Mesodermal cell (in vitro differentiated cells): ENCODE results near the gene EFCAB6.
A peak's percentile ranks its signal among the peaks of the same experiment; 100 is the strongest.

Experiments used
- H3K27ac ChIP-seq: 2 replicates; pipeline ENCODE4 v1.7.0; 2013; ENCODE audit warnings: mild to moderate bottlenecking, low read depth, low read length, moderate library complexity; ENCODE audit not compliant: severe bottlenecking
- H3K36me3 ChIP-seq: 2 replicates; pipeline ENCODE4 v1.7.1; 2013; ENCODE audit warnings: mild to moderate bottlenecking, low read length, moderate library complexity; ENCODE audit not compliant: control insufficient read depth, insufficient read depth
- H3K4me1 ChIP-seq: one replicate; pipeline ENCODE4 v1.7.1; 2013; ENCODE audit warnings: mild to moderate bottlenecking, low read length; ENCODE audit not compliant: insufficient read depth, control insufficient read depth, poor library complexity, severe bottlenecking
- H3K4me3 ChIP-seq: 2 replicates; pipeline ENCODE4 v1.7.0; 2013; ENCODE audit warnings: low read length, control low read depth, mild to moderate bottlenecking; ENCODE audit not compliant: insufficient read depth, poor library complexity, severe bottlenecking; ENCODE audit errors: extremely low read depth
- H3K9me3 ChIP-seq: 2 replicates; pipeline ENCODE4 v1.7.1; 2013; ENCODE audit warnings: mild to moderate bottlenecking, low read length, moderate library complexity; ENCODE audit not compliant: control insufficient read depth
- WGBS, 2 experiments: methylation state at CpG; one replicate each; pipeline ENCODE4 v1.1.5; 2013; ENCODE audit warnings: missing lambda C conversion rate in 2 of 2; ENCODE audit not compliant: insufficient coverage in 2 of 2; 5-methylcytosine and 5-hydroxymethylcytosine counted together

The EFCAB6 gene

DNA sequence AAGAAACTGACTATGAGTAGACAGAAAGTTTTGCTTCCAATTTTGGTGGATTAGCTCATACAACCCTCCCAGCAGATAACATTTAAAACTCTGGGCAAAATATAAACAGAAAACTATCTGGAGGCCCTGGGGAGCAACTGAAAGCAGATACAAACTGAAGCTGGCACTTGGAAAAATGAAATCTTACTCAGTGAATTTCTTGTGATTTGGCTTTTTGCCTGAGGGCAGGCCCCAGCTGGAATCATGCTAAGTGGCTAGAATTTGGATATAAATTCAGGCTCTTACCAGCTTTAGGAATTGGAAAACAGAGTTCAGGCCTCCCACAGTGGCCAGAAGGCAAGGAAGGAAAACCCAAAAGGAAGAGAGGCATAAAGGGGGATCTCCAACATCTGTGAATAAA is 85.8 kb downstream of the EFCAB6 start:
- Histone ChIP-seq H3K4me3 (no peak overlapping the region), H3K27ac (no peak overlapping the region), H3K9me3 (no peaks in the 10 kb centered on the region), H3K36me3 (no peaks in the 10 kb centered on the region), H3K4me1 (peaks cover 4% of the 10 kb centered on the region)

DNA sequence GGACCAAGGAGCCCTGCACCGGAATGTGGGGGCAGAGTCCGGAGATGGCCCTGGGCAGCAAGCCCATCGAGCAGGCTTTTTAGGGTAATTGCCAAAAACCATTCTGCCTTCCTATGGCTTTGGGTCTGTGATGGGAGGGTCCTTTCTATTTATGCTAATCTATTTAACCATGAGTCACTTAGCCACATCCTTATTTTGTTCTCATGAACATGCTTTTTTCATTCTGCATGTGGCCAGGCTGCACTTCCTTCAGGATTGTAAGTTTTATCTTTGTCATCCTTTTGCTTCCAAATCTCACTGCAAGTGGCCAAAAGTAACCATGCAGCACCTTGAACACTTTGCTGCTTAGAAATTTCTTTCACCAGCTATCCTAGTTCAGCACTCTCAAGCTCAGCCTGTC is 88.3 kb downstream of the EFCAB6 start:
- WGBS, 2 experiments: 69 to 100% methylated on average over 1 to 3 of the region's 3 CpGs
- Histone ChIP-seq H3K4me1 (peaks cover 4% of the 10 kb centered on the region), H3K27ac (no peak overlapping the region), H3K9me3 (no peaks in the 10 kb centered on the region), H3K36me3 (no peaks in the 10 kb centered on the region), H3K4me3 (no peak overlapping the region)

DNA sequence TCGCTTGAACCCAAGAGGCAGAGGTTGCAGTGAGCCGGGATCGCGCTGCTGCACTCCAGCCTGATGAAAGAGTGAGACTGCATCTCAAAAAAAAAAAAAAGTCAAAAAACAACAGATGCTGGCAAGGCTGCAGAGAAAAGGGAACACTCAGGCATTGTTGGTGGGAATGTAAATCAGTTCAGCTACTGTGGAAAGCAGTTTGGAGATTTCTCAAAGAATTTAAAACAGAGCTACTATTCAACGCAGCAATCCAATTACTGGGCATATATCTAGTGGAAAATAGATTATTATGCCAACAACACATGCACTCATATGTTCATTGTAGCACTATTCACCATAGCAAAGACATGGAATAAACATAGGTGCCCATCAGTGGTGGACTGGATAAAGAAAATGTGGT is 89.7 kb downstream of the EFCAB6 start:
- Histone ChIP-seq H3K4me3 (no peak overlapping the region), H3K27ac (no peak overlapping the region), H3K4me1 (peaks cover 4% of the 10 kb centered on the region), H3K36me3 (no peaks in the 10 kb centered on the region), H3K9me3 (no peaks in the 10 kb centered on the region)
- 85 to 96% methylated on average over 4 of the region's 5 CpGs for WGBS, 2 experiments

DNA sequence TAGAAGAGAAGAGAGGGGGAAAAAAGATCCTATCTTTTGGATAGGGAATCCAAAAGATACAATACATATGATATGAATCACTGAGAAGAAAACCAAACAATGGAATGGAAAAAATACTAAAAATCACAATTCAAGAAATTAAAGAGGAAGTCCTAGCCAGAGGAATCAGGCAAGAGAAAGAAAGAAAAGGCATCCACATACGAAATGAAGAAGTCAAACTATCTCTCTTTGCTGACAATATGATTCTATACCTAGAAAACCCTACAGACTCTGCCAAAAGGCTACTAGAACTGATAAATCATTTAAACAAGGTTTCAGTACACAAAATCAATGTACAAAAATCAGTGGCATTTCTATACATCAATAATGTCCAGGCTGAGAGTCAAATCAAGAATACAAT is 91.4 kb downstream of the EFCAB6 start:
- WGBS, 2 experiments: no CpG with 5 or more reads among the region's 1 CpG
- Histone ChIP-seq H3K27ac (no peak overlapping the region), H3K36me3 (no peaks in the 10 kb centered on the region), H3K4me3 (no peak overlapping the region), H3K4me1 (no peaks in the 10 kb centered on the region), H3K9me3 (no peaks in the 10 kb centered on the region)

GRCh38 chr22:43714104-43714503 is 98.0 kb downstream of the EFCAB6 start:
- Histone ChIP-seq H3K36me3 (no peaks in the 10 kb centered on the region), H3K4me3 (no peak overlapping the region), H3K27ac (no peak overlapping the region), H3K9me3 (no peaks in the 10 kb centered on the region), H3K4me1 (no peaks in the 10 kb centered on the region)
- WGBS, 2 experiments: 100% methylated on average over 1 of the region's 2 CpGs

GRCh38 chr22:43711681-43712080 is 100.4 kb downstream of the EFCAB6 start:
- Histone ChIP-seq H3K4me3 (no peak overlapping the region), H3K36me3 (no peaks in the 10 kb centered on the region), H3K9me3 (no peaks in the 10 kb centered on the region), H3K4me1 (peaks cover 5% of the 10 kb centered on the region), H3K27ac (no peak overlapping the region)
- WGBS, 2 experiments: 76 to 81% methylated on average over 1 to 2 of the region's 4 CpGs

- H3K4me3 ChIP-seq: no peak overlapping the region
- no peaks in the 10 kb centered on the region for H3K36me3 ChIP-seq
- peaks cover 5% of the 10 kb centered on the region for H3K4me1 ChIP-seq
- H3K27ac ChIP-seq: peak overlapping the region; percentile 73
- H3K9me3 ChIP-seq: peaks cover 19% of the 10 kb centered on the region
- WGBS, 2 experiments: no CpG with 5 or more reads among the region's 3 CpGs
Observed at GRCh38 chr22:43707648-43708047, 104.5 kb downstream of the EFCAB6 start.

- Histone ChIP-seq H3K9me3 (peaks cover 23% of the 10 kb centered on the region), H3K36me3 (no peaks in the 10 kb centered on the region), H3K27ac (no peak overlapping the region), H3K4me1 (peaks cover 5% of the 10 kb centered on the region), H3K4me3 (no peak overlapping the region)
- 89 to 97% methylated on average over 3 of the region's 4 CpGs for WGBS, 2 experiments
Observed at GRCh38 chr22:43706571-43707328, 105.4 kb downstream of the EFCAB6 start.

GRCh38 chr22:43706151-43706550 is 106.0 kb downstream of the EFCAB6 start:
- H3K36me3 ChIP-seq: no peaks in the 10 kb centered on the region
- H3K27ac ChIP-seq: no peak overlapping the region
- H3K4me3 ChIP-seq: no peak overlapping the region
- H3K4me1 ChIP-seq: peaks cover 5% of the 10 kb centered on the region
- peaks cover 23% of the 10 kb centered on the region for H3K9me3 ChIP-seq
- WGBS, 2 experiments: 49 to 71% methylated on average over 2 to 3 of the region's 3 CpGs

- WGBS, 2 experiments: no CpG with 5 or more reads among the region's 2 CpGs
- Histone ChIP-seq H3K4me3 (no peak overlapping the region), H3K4me1 (peaks cover 5% of the 10 kb centered on the region), H3K36me3 (no peaks in the 10 kb centered on the region), H3K27ac (no peak overlapping the region), H3K9me3 (peaks cover 23% of the 10 kb centered on the region)
Observed at GRCh38 chr22:43704051-43704450, 108.1 kb downstream of the EFCAB6 start.

GRCh38 chr22:43698403-43698802 is 113.7 kb downstream of the EFCAB6 start:
- Histone ChIP-seq H3K4me3 (no peak overlapping the region), H3K4me1 (no peaks in the 10 kb centered on the region), H3K36me3 (no peaks in the 10 kb centered on the region), H3K27ac (no peak overlapping the region), H3K9me3 (peaks cover 10% of the 10 kb centered on the region)
- no CpG with 5 or more reads among the region's 1 CpG for WGBS, 2 experiments
